Measurements from ENCODE around the gene DPF3.

DPF3 gene

GRCh38 chr14:72739446-72740405 is 154.2 kb downstream of the DPF3 start:
- no peak for DNase-seq

GRCh38 chr14:72738161-72738611 is 155.7 kb downstream of the DPF3 start:
- no peak for DNase-seq

- DNase-seq, result no peak
These were observed 156.3 kb downstream of the DPF3 start for GRCh38 chr14:72737560-72737943.

- no peak for DNase-seq
These were observed 156.9 kb downstream of the DPF3 start for GRCh38 chr14:72736786-72737559.

GRCh38 chr14:72736308-72736707 is 157.6 kb downstream of the DPF3 start:
- no peak for DNase-seq

GRCh38 chr14:72732022-72732780 is 161.7 kb downstream of the DPF3 start:
- DNase-seq, result no peak

GRCh38 chr14:72731252-72732020 is 162.5 kb downstream of the DPF3 start:
- DNase-seq, result no peak

- no peak for DNase-seq
These were observed 163.4 kb downstream of the DPF3 start for GRCh38 chr14:72730468-72730867.

- no peak for DNase-seq
These were observed 167.5 kb downstream of the DPF3 start for GRCh38 chr14:72726444-72726843.

- no peak for DNase-seq
These were observed 169.9 kb downstream of the DPF3 start for GRCh38 chr14:72723858-72724530.

- DNase-seq, result no peak
These were observed 171.6 kb downstream of the DPF3 start for GRCh38 chr14:72722201-72722785.

- DNase-seq, result no peak
These were observed 172.8 kb downstream of the DPF3 start for GRCh38 chr14:72721083-72721482.

GRCh38 chr14:72717220-72717619 is 176.7 kb downstream of the DPF3 start:
- DNase-seq, result peak in 1 of 2 donors; percentile 7

GRCh38 chr14:72716476-72716875 is 177.4 kb downstream of the DPF3 start:
- no peak for DNase-seq

GRCh38 chr14:72715850-72716228 is 178.1 kb downstream of the DPF3 start:
- no peak for DNase-seq

GRCh38 chr14:72715215-72715849 is 178.6 kb downstream of the DPF3 start:
- DNase-seq, result no peak

GRCh38 chr14:72714871-72715214 is 179.1 kb downstream of the DPF3 start:
- no peak for DNase-seq

GRCh38 chr14:72714094-72714493 is 179.8 kb downstream of the DPF3 start:
- DNase-seq, result peak; percentile 27 to 73

GRCh38 chr14:72711936-72712335 is 182.0 kb downstream of the DPF3 start:
- no peak for DNase-seq

- no peak for DNase-seq
These were observed 183.8 kb downstream of the DPF3 start for GRCh38 chr14:72709916-72710611.
